ENCODE data around the gene SORBS1.

The SORBS1 gene

DNA sequence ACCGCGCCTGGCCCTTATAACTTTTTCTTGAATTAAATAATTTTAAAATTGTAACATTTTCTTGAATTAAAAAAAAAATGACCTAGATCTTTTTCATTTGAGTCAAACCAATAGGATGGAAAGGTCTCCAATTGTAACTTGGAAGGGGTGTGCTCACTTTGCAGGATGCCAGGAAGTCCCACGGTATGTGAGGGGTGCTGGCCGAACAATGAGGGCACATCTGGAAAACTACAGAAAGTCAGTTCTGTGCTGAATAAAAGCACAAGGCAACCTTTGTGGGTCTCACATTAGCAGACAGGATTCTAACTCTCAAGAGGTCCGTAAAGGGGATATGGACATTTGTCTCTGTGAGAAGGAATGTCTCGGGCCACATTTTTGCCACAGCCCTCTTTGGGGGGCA lies 217.6 kb downstream of the SORBS1 start:
- no peak for DNase-seq (ENCODE audit: low read depth)

GRCh38 chr10:95341716-95342130 lies 219.4 kb downstream of the SORBS1 start:
- no peak for DNase-seq (ENCODE audit: low read depth)

DNA sequence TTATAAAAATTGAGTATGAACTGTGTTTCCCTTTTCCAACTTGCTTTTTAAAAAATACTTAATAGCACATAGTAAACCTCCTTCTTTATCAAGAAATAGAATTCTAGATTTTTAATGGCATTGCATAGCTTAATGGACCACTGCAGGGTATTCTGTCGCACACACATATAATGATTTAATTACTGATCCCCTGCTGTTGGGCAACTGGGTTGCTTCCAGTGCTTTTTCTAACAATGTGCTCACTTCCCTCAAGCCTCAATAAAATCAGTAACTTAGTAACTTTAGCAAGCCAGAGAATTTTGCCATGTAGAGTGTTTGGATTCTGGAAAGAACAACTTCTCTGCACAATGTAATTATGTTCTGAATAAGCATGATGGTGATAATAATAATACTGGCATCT lies 221.3 kb downstream of the SORBS1 start:
- DNase-seq (ENCODE audit: low read depth): no peak

- no peak for DNase-seq (ENCODE audit: low read depth)
These were observed 223.6 kb downstream of the SORBS1 start for GRCh38 chr10:95337423-95338160.

DNA sequence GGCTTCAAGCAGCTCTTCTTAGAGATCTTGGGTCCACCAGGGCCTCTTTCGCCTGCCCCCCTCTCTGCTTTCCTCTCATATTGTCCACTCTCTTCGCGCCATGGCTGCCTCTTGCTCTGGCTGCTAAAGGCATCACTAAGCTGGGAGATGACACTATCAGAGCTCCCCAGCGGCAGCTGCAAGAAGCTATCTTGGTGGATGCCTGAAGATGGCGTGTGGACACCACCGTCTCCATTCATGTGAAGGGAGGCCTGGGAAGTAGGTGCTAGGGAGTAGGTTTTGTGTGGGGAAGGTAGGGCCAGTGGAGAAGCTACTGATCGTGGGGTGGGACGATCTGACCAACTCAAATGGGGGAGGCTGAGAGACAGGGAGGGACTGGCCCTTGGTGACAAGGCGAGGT lies 224.5 kb downstream of the SORBS1 start:
- DNase-seq (ENCODE audit: low read depth): no peak

GRCh38 chr10:95335933-95336699 lies 225.1 kb downstream of the SORBS1 start:
- no peak for DNase-seq (ENCODE audit: low read depth)

DNA sequence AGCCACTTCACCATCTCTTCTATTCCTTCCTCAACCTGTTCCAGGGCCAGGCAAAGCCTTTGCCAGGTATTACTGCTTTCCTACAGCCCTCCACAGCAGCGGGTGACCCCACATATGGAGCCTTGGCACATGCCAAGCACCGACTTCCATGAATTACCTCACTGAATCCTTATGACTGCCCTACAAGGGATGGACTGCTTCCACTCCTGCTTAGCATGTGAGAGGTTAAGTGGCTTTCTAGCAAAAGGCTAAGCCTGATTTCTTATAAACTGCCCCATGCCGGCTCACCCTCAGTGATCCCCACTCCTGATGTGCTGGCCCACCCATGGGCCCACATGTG lies 226.4 kb downstream of the SORBS1 start:
- no peak for DNase-seq (ENCODE audit: low read depth)

DNA sequence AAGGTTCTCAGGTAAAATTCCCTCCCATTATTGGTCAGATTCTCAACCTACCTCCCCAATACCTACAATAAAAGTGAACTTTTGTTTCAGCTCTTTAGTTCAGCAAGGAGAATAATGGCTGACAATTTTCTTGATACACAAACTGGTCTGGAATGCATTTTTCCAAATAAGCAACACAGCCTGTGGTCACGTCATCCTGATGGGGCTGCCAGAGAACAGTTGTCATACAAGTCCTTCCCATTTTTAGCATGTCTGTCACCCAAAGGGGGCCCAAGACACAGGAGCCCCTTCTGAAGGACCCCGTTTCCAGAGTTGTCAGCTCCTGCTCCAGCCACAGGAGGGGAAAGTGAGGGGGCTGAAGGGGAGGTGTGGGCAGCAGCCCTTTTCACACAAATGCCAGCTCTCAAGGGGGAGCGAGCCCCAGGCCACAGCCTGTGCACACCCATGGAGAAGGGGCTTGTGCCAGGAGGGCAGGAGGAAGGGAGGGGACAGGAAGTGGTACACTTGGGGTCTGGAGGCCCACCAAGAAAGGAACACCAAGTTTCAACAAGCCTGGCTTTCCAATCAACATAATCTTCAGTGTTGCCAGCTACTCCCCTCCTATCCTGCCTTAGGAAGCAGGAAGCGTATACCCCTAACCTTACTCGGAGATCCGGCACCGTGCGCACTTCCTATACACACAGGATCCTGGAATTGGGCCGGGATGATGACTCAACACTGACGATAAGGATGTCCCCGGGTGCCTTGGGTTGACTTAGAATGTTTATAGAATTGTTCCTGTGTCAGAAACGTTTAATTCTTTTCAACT lies 227.0 kb downstream of the SORBS1 start:
- no peak for DNase-seq (ENCODE audit: low read depth)

DNA sequence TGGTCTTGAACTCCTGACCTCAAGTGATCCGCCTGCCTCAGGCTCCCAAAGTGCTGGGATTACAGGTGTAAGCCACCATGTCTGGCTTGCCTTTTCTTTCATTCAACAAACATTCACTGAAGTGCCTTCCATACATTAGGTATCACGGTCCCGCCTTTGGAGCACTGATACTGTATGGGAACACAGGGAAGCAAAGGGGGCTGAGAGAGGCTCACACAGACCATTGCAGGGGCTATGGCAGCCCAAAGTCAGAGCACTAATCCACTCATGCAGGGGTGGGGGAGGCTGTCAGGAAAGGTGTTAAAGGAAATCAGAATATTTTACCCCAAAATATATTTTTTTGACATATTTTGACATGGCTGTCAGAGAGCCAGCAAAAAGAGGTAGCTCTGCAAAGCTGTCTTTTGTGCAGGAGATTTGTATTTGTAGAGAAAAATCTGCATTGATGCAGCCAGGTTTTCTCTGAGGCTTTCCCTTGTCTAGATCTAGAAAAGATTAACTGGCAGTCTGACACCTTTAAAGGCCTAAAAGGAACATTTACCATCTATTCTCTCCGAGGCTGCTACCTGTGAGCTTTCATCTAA lies 228.4 kb downstream of the SORBS1 start:
- DNase-seq (ENCODE audit: low read depth): no peak

DNA sequence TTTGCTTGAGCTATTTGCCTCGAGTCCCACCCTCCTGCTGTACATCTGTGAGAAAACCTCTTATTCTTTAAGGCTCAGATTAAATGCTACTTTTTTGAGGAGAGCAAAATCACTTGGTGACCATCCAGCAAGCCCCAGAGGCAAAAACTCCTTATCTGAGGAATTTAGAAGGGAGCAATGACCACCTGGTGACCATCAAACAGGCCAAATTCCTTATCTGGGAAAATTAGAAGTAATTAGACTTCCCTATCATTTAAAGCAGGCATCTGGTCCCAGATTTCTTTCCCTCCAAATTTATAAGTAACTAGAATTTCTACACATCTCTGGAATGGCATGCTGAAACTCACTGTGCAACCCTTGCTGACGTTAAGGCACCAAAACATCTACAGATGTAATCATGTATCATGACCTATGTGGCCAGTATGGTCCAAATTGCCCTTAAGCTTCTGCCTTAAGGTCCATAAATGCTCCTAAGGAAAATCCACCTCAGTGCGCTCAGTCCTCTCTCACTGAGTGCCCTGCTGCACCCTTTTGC lies 229.5 kb downstream of the SORBS1 start:
- DNase-seq (ENCODE audit: low read depth): no peak

DNA sequence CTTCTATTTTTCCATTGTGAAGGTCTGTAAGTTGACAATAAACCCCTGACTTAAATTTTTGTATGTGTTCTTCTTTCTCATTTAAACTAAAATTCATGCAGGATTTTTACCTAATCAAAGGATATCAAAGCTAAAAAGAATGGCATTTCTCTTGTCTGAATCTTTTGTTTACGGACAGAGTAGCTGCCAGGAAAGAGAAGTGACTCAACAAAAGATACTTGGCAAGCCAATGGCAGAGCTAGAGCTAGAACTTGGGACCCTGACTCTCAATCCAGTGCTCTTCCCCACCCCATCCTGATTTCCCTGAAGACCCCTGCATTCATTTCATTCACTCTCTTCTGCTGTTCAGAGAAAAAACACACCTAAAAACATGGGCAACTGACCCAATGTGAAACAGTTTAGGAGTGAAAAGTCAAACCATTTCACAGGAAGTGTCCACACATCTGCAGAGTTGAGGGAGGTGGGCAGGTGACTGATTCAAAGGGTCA lies 230.2 kb downstream of the SORBS1 start:
- DNase-seq (ENCODE audit: low read depth): no peak

DNA sequence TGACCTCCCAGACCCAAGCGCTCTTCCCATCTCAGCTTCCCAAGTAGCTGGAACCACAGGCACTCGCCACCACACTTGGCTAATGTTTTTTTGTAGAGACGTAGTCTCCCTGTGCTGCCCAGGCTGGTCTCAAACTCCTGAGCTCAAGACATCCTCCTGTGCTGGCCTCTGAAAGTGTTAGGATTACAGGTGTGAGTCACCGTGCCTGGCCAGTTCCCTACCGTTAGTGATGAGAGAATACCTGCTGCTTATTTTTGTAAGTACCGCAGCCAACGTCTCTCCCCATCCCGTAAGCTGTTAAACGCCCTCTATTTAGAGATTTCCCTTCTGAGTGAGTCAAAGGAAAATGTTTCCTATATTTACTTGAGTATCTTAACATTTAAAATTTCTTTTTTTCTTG lies 231.9 kb downstream of the SORBS1 start:
- DNase-seq (ENCODE audit: low read depth): no peak

- no peak for DNase-seq (ENCODE audit: low read depth)
These were observed 233.2 kb downstream of the SORBS1 start for GRCh38 chr10:95328013-95328412.

DNA sequence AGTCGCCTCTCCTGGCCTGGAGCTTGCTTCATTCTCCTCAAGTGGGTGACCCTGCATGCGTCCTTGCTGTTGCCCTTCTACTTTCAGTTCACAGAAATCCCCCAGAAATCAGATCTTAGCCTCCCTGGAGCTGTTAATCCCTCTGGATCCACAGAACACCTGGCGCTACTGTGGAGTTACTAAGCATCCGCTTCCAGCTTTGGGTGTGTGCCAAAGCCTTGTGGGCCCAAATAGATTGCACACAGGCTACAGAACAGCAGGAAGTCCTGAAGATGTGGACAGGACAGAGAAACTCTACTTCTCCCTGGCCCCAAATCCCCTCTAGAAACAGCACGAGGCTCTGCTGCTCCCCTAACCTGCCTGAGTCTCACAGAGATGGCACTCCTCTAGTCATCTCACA lies 233.8 kb downstream of the SORBS1 start:
- no peak for DNase-seq (ENCODE audit: low read depth)

DNA sequence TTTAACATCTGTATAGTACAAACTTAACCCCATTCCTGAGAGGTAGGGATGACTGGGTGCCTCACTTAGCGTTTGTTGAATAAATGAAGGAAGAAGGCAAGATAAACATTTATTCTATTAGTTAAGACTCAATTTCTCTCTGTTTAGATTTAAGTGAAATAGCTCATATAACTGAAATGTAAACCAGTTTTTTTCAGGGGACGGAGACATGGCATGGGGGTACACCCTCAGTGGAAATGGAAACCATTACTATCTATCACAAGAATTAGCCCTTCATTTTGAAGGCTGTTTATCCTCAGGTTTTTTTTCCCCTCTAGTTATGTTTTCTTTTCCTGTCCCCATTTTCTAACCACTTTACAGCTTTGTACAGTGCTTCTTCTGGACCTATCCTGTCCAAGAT lies 234.8 kb downstream of the SORBS1 start:
- no peak for DNase-seq (ENCODE audit: low read depth)

DNA sequence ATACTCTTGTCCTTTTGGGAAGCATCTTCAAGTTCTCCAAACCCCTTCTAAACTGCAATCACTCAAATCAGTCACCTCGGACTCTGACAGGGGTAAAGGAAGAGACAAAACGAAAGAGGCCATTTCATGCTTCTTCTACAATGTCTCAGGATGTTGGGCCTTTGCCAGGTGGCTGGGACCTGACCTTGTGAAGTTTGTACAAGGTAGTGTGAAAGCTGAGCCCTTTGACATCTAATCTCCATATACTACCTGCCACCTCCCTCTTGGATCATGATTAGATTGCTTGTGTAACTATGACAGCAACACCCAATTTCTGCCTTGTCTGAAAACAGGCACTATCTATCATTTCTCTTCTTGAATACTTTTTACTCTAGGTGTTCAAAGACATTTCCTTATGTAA lies 235.3 kb downstream of the SORBS1 start:
- no peak for DNase-seq (ENCODE audit: low read depth)

- no peak for DNase-seq (ENCODE audit: low read depth)
These were observed 236.5 kb downstream of the SORBS1 start for GRCh38 chr10:95324436-95325268.

DNA sequence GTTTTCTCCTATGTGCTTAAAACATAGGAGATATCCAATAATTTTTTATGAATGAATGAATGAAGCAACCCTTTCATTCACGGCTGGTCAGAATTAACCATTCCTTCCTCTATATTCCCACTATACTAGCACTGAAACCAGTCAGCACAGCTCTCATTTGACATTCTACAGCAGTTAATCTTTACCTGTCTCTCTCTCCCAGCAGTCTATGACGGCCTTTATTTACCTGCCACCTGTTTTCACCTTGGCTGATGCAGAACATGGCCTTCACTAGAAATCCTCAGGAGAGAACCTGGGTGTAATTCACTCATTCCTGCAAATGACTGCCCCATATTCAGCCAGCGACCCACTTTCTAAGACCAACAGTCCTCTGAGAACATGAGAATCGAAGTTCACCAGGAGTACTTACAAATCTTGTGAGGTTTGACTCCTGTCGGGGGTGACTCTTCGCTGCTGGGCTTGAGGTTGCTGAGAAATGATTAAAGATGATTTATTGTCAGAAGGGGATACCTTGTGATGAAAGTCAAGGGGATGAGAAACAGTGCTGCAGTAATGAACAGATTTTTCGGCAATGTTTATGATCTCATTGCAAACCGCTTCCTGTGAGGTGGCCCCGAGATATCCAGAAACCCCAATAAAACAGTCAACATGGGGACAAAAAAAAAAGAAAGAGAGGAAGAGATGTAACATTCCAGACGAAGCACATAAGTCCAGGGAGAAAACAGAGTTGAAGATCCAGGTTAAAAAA lies 239.4 kb downstream of the SORBS1 start:
- no peak for DNase-seq (ENCODE audit: low read depth)

- DNase-seq (ENCODE audit: low read depth): no peak
These were observed 241.9 kb downstream of the SORBS1 start for GRCh38 chr10:95319239-95319638.

- no peak for DNase-seq (ENCODE audit: low read depth)
These were observed 245.7 kb downstream of the SORBS1 start for GRCh38 chr10:95315509-95315908.
